OCI-LY3 (cell line): Measurements from ENCODE around the gene EIF4E3.

ENCODE experiments used
- H2AFZ ChIP-seq: fragments of 200-600, 300-600 bp; shearing (Covaris generic); 2 replicates; pipeline ENCODE4 v1.6.0; 2014; ENCODE audit warnings: antibody characterized with exemption, low read depth, low read length
- H3K27ac ChIP-seq: fragments of 200-600, 300-600 bp; sonication (generic); 2 replicates; pipeline ENCODE4 v1.5.1; 2014; ENCODE audit warnings: mild to moderate bottlenecking, low read length, moderate library complexity, mixed read lengths
- H3K27me3 ChIP-seq: fragments of 200-600, 300-600 bp; sonication (generic); 2 replicates; pipeline ENCODE4 v1.6.1; 2014; ENCODE audit warnings: low read depth, low read length, mixed read lengths
- H3K36me3 ChIP-seq: fragments of 200-600, 300-600 bp; sonication (generic); replicated peaks from 2 replicates; pipeline ENCODE3; 2014; ENCODE audit warnings: low read depth, low read length, mixed read lengths
- H3K4me1 ChIP-seq: fragments of 300-600, 200-600 bp; sonication (generic); 2 replicates; pipeline ENCODE4 v1.6.1; 2014; ENCODE audit warnings: low read length, mixed read lengths
- H3K4me2 ChIP-seq: fragments of 200-600, 300-600 bp; sonication (generic); 2 replicates; pipeline ENCODE4 v1.6.1; 2014; ENCODE audit warnings: low read length, mixed read lengths
- H3K4me3 ChIP-seq: fragments of 300-600, 200-600 bp; sonication (generic); 2 replicates; pipeline ENCODE4 v1.5.1; 2014; ENCODE audit warnings: antibody characterized with exemption, mild to moderate bottlenecking, low read length, moderate library complexity
- H3K79me2 ChIP-seq: fragments of 300-600, 200-600 bp; shearing (Covaris generic); 2 replicates; pipeline ENCODE4 v1.6.1; 2014; ENCODE audit warnings: mild to moderate bottlenecking, low read length, mixed read lengths
- H3K9ac ChIP-seq: fragments of 300-600, 200-600 bp; shearing (Covaris generic); 2 replicates; pipeline ENCODE4 v1.6.0; 2014; ENCODE audit warnings: mild to moderate bottlenecking, low read length, moderate library complexity
- H3K9me3 ChIP-seq: fragments of 200-600, 300-600 bp; shearing (Covaris generic); 2 replicates; pipeline ENCODE4 v1.6.1; 2014; ENCODE audit warnings: low read length, mixed read lengths; ENCODE audit not compliant: insufficient read depth
- H4K20me1 ChIP-seq: fragments of 200-600, 300-600 bp; sonication (generic); 2 replicates; pipeline ENCODE4 v1.6.1; 2016; ENCODE audit warnings: low read length, mixed read lengths; ENCODE audit not compliant: insufficient read depth
- CTCF ChIP-seq: fragments of 200-600, 300-600 bp; sonication (generic); IDR thresholded peaks from 2 replicates; pipeline ENCODE4 v1.5.1; 2014; ENCODE audit warnings: antibody characterized with exemption, low read length, low read depth
- EZH2phosphoT487 ChIP-seq: fragments of 200-600 bp; shearing (Covaris generic); IDR thresholded peaks from 2 replicates; pipeline ENCODE4 v1.6.1; 2018; ENCODE audit warnings: antibody characterized with exemption, mixed run types, low read depth

Gene EIF4E3

GRCh38 chr3:71725271-71725991, at the start of gene EIF4E3:
Gene EIF4E3 (minus strand): TSS chr3:71725402. CDS start chr3:71725367, 35 bp downstream.
- H3K27me3 ChIP-seq, result peaks cover 77% of the 10 kb centered on the region
- peak within 1 kb of the TSS; percentile 81 for H3K4me3 ChIP-seq
- H3K4me2 ChIP-seq, result peak within 1 kb of the TSS; percentile 99
- H3K79me2 ChIP-seq, result no peaks in the 10 kb centered on the region
- peaks cover 13% of the 10 kb centered on the region for H3K4me1 ChIP-seq
- no peaks in the 10 kb centered on the region for H3K9me3 ChIP-seq
- peak within 1 kb of the TSS; percentile 39 for H2AFZ ChIP-seq
- H3K36me3 ChIP-seq, result no peaks in the 10 kb centered on the region
- no peak for TF ChIP-seq CTCF
- TF ChIP-seq EZH2phosphoT487, result no peak
- H3K9ac ChIP-seq, result peak within 1 kb of the TSS; percentile 38
- H4K20me1 ChIP-seq, result no peaks in the 10 kb centered on the region
- H3K27ac ChIP-seq, result no peak within 1 kb of the TSS

GRCh38 chr3:71771884-71772283, 46.7 kb upstream of the EIF4E3 start:
- no peak overlapping the region for H3K4me3 ChIP-seq
- H3K36me3 ChIP-seq, result no peaks in the 10 kb centered on the region
- H3K27me3 ChIP-seq, result peaks cover 18% of the 10 kb centered on the region

GRCh38 chr3:71771126-71771525, 45.9 kb upstream of the EIF4E3 start:
- Histone ChIP-seq H3K4me1 (no peaks in the 10 kb centered on the region), H3K4me3 (no peak overlapping the region), H3K9me3 (no peaks in the 10 kb centered on the region), H2AFZ (no peak overlapping the region), H3K36me3 (no peaks in the 10 kb centered on the region), H3K9ac (no peak overlapping the region), H3K27ac (no peak overlapping the region), H3K79me2 (no peaks in the 10 kb centered on the region), H4K20me1 (no peaks in the 10 kb centered on the region), H3K27me3 (peaks cover 21% of the 10 kb centered on the region), H3K4me2 (no peak overlapping the region)
- TF ChIP-seq EZH2phosphoT487 (no peak), CTCF (no peak)

More at GRCh38 chr3:71771884-71772283, 46.7 kb upstream of the EIF4E3 start:
- Histone ChIP-seq H4K20me1 (no peaks in the 10 kb centered on the region), H3K4me1 (no peaks in the 10 kb centered on the region), H3K79me2 (no peaks in the 10 kb centered on the region), H3K4me2 (no peak overlapping the region), H2AFZ (no peak overlapping the region), H3K9me3 (no peaks in the 10 kb centered on the region), H3K9ac (no peak overlapping the region), H3K27ac (no peak overlapping the region)
- TF ChIP-seq EZH2phosphoT487, result no peak
- TF ChIP-seq CTCF, result no peak

GRCh38 chr3:71763426-71763825, 38.2 kb upstream of the EIF4E3 start:
- no peak overlapping the region for H3K4me3 ChIP-seq
- H3K4me1 ChIP-seq, result no peaks in the 10 kb centered on the region
- no peaks in the 10 kb centered on the region for H3K36me3 ChIP-seq
- H3K79me2 ChIP-seq, result no peaks in the 10 kb centered on the region
- no peak overlapping the region for H3K27ac ChIP-seq
- H3K9ac ChIP-seq, result no peak overlapping the region
- H3K27me3 ChIP-seq, result peaks cover 17% of the 10 kb centered on the region
- TF ChIP-seq EZH2phosphoT487 (no peak), CTCF (no peak)
- H4K20me1 ChIP-seq, result no peaks in the 10 kb centered on the region
- no peak overlapping the region for H2AFZ ChIP-seq
- H3K4me2 ChIP-seq, result no peak overlapping the region
- no peaks in the 10 kb centered on the region for H3K9me3 ChIP-seq
